Stimulated activated effector memory CD8-positive, alpha-beta T cell treated with anti-CD3 and anti-CD28 coated beads, Interleukin-12 subunit alpha, Interleukin-12 subunit beta, amount 100 ng/mL, for 72 hours (primary cell): ENCODE measurements around the gene TMX3.
A peak's percentile ranks its signal among the peaks of the same experiment; 100 is the strongest.

Experiments used
- ATAC-seq: fragments of 150-1000 bp; cut with Tn5 transposase; 2 replicates; pipeline ENCODE4 v1.10.0; 2021
- DNase-seq, 2 donors: peaks; one replicate each; pipeline ENCODE4 v3.0.0; 2021 to 2022; ENCODE audit warnings: low spot score in 2 of 2
- H3K27ac Mint-ChIP-seq: one replicate; pipeline ENCODE4 v1.8.0; 2022; ENCODE audit warnings: mild to moderate bottlenecking, mixed read lengths
- H3K36me3 Mint-ChIP-seq: one replicate; pipeline ENCODE4 v1.8.0; 2022; ENCODE audit warnings: mild to moderate bottlenecking, mixed read lengths
- H3K4me1 Mint-ChIP-seq: one replicate; pipeline ENCODE4 v1.8.0; 2022; ENCODE audit warnings: mixed read lengths
- H3K4me3 Mint-ChIP-seq: one replicate; pipeline ENCODE4 v1.8.0; 2022; ENCODE audit warnings: mild to moderate bottlenecking, mixed read lengths
- H3K9me3 Mint-ChIP-seq: one replicate; pipeline ENCODE4 v1.8.0; 2022; ENCODE audit warnings: mixed read lengths

The TMX3 gene, protein sequence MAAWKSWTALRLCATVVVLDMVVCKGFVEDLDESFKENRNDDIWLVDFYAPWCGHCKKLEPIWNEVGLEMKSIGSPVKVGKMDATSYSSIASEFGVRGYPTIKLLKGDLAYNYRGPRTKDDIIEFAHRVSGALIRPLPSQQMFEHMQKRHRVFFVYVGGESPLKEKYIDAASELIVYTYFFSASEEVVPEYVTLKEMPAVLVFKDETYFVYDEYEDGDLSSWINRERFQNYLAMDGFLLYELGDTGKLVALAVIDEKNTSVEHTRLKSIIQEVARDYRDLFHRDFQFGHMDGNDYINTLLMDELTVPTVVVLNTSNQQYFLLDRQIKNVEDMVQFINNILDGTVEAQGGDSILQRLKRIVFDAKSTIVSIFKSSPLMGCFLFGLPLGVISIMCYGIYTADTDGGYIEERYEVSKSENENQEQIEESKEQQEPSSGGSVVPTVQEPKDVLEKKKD

DNA sequence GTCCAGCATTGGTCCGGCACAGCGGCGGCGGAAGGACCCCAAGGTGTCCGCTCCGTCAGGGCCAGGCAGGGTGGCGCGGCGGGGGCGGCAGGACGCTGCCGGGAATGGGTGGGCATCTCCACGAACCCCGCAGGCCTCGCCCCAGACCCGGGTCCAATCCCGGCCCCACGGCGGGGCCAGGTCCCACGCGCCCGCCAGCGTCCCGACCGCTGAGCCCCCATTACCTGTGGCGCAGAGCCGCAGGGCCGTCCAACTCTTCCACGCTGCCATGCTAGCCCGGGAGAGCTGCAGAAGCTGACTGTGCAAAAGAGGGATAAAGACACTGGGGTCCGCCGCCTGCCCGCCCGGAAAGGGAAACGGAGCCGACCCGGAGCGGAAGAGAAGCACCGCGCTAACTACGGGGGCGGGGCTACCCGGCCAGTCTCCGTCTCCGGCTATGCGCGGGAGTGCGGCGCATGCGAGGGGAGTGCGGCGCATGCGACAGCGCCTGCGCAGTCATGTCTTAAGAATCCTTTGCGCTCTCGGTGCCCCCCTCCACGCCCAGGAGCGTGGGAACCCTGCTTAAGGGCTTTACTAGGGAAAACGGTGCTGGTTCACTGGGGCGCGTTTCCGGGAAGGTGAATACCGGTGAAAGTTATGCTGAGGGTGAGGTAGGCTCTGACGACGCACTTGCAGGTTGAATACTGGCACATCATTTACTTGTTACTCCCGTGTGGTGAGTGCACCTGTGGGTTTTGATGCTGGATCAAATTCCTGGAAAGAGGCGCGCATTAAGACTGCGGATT lies at the start of gene TMX3:
TSS of gene TMX3 (minus strand) at position 397 of the 785 bp plus-strand sequence. CDS start at position 270, 127 bp downstream.
- Mint-ChIP-seq H3K4me1 (peaks cover 8% of the 10 kb centered on the region), H3K4me3 (peak within 1 kb of the TSS; percentile 85), H3K27ac (peak within 1 kb of the TSS; percentile 68), H3K9me3 (no peaks in the 10 kb centered on the region), H3K36me3 (peaks cover 49% of the 10 kb centered on the region)
- DNase-seq (peak; percentile 83 to 94), ATAC-seq (peak; percentile 98)

DNA sequence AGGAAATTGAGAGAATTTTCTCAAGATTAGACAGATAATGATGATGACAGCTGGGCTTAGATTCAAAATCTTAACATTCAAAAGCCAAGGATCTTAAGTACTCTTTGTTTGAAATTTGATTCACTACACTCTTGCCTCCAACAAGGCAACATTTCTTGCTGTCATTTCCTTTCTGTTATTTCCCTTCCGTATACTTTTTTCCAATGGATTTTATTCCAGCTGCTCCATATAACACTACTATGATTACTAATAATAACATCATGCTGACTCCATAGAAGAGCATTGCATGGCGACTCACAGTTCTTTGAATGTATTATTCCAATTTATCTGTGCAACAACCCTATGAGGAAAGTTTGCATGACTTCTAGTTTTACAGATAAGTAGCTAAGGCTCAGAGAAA lies 49.1 kb upstream of the TMX3 start:
- Mint-ChIP-seq H3K4me1 (no peaks in the 10 kb centered on the region), H3K9me3 (peaks cover 4% of the 10 kb centered on the region), H3K4me3 (no peak overlapping the region), H3K27ac (no peak overlapping the region), H3K36me3 (no peaks in the 10 kb centered on the region)
- no peak for DNase-seq
- no peak for ATAC-seq

DNA sequence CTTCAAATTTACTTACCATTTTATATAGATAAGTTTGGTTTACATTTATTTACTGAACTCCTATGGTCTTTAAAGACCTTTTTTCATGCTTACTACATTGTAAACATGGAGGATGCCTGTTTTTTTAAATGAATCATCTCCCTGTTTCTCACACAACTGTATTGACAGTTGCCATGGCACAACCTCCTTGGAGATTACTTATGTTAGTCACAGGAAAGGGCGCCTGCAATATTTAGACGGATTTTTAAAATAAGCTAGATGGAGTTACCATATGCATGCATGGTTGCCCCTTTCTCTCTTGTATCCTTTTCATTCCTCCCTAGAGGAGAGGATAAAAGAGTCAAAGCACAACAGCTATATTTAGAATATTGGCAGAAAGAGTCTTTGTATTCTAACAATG lies 48.2 kb upstream of the TMX3 start:
- H3K9me3 Mint-ChIP-seq, result peaks cover 5% of the 10 kb centered on the region
- H3K36me3 Mint-ChIP-seq, result no peaks in the 10 kb centered on the region
- H3K4me3 Mint-ChIP-seq, result no peak overlapping the region
- DNase-seq (no peak), ATAC-seq (no peak)
- H3K27ac Mint-ChIP-seq, result no peak overlapping the region
- H3K4me1 Mint-ChIP-seq, result no peaks in the 10 kb centered on the region

DNA sequence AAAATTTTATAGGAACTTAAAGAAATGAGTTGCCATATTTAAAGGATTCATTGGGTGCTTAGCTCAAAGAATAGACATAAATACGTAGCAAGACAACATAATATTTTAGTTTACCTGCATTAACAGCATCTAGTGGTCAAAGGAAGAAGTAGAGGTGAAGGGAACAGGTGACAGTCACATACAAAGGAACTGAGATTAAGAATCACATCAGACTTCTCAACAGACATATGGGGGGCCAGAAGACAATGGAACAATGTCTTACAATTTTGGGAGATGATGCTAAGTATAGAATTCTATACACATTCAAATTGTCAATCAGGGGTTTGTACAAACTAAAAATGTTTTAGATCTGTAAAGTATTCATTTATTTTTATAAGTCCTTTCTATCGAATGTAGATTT lies 44.4 kb upstream of the TMX3 start:
- no peak overlapping the region for H3K27ac Mint-ChIP-seq
- no peaks in the 10 kb centered on the region for H3K4me1 Mint-ChIP-seq
- peaks cover 5% of the 10 kb centered on the region for H3K9me3 Mint-ChIP-seq
- ATAC-seq, result no peak
- H3K4me3 Mint-ChIP-seq, result no peak overlapping the region
- no peak for DNase-seq
- H3K36me3 Mint-ChIP-seq, result no peaks in the 10 kb centered on the region

DNA sequence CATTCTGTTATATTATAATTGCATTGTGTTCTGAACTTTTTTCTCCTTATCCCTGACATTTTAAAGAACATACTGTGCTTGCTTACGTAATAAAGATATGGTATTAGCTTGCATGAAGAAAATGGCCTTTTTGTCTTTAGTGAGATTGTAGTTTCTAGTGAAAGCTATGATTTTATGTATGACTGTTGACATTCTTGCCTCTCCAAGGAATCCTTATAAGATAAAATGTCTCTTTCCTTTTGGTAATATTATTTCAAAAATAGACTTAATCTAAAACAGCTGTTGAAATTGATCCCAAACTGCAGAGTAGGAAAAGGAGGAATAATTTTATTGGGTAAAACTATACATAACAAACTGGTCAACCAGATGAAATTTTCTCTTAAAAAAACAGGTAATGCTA lies 42.2 kb upstream of the TMX3 start:
- ATAC-seq (no peak), DNase-seq (no peak)
- no peaks in the 10 kb centered on the region for H3K4me1 Mint-ChIP-seq
- no peaks in the 10 kb centered on the region for H3K36me3 Mint-ChIP-seq
- H3K4me3 Mint-ChIP-seq, result no peak overlapping the region
- peaks cover 5% of the 10 kb centered on the region for H3K9me3 Mint-ChIP-seq
- H3K27ac Mint-ChIP-seq, result no peak overlapping the region

DNA sequence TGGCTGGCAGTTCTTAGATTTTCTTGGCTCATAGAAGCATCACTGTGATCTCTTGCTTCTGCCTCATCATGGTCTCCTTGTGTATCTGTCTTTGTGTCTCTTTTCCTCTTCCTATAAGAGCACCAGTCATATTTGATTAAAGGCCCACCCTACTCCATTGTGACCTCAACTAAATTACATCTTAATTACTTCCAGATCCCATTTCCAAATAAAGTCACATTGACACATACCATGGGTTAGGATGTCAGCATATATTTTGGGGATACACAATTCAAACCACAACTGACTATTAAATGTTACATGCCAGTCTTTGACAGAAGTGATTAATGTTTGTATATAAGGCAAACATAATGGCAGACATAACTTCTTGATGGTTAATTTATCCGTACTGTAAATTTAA lies 27.3 kb upstream of the TMX3 start:
- no peaks in the 10 kb centered on the region for H3K36me3 Mint-ChIP-seq
- no peak for ATAC-seq
- no peak for DNase-seq
- H3K9me3 Mint-ChIP-seq, result no peaks in the 10 kb centered on the region
- H3K27ac Mint-ChIP-seq, result no peak overlapping the region
- H3K4me3 Mint-ChIP-seq, result no peak overlapping the region
- no peaks in the 10 kb centered on the region for H3K4me1 Mint-ChIP-seq

DNA sequence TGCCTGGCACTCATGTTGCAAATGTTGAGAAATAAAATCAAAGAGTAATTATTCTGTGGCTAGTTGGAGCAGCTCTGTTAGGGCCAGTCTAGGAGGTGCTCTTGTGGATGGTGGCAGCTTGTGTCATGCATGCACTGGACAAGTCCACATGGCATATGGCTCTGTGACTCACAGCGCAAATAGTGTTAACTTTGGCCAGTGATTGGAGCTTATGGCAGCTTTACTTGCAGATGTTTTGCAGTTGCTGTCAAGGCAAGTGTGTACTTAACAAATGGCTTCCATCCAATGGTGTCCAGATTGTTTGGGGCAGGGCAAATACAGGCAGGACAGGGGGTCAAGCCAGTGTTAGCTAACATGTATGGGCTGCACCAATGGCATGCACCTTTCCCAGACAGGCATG lies 26.1 kb upstream of the TMX3 start:
- Mint-ChIP-seq H3K4me3 (no peak overlapping the region), H3K36me3 (no peaks in the 10 kb centered on the region), H3K27ac (no peak overlapping the region), H3K9me3 (no peaks in the 10 kb centered on the region), H3K4me1 (no peaks in the 10 kb centered on the region)
- DNase-seq, result no peak
- no peak for ATAC-seq

DNA sequence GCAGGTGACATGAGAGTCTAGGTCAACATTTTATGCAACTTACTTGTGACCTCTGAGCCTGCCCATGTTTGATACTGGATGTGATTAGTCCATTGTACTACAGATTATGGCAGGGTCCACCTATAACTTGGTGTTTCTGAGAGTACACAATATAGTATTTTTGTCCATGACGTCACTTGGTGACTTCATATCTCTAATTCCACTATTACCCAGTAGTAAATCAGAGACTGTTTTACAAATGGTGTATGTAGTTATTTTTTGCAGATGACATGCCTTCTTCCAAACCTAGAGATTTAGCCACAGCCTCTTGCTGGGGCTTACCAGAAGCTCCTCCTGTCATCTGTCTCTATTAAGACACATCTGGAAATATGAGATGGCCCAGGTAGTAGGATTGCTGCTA lies 24.6 kb upstream of the TMX3 start:
- no peak overlapping the region for H3K4me3 Mint-ChIP-seq
- H3K36me3 Mint-ChIP-seq, result no peaks in the 10 kb centered on the region
- ATAC-seq (no peak), DNase-seq (no peak)
- H3K4me1 Mint-ChIP-seq, result no peaks in the 10 kb centered on the region
- H3K27ac Mint-ChIP-seq, result no peak overlapping the region
- H3K9me3 Mint-ChIP-seq, result no peaks in the 10 kb centered on the region

DNA sequence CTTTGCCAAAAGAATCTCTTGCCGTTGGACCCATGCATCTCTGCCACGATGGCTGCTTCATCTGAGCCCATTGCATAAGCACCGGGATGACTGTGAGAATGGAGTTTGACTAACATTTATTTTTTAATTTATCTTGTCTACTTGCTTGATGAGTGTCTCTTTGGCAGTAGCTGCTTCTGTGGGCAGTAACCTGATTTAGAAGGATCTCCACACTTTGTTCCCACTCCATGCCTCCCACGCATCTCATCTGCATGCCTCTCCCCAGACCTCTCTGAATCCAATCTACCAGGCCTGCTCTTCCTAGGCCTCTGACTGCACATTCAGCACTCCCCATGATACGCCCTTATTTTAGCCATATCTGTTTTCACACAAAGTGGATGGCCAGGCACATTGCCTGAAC lies 23.7 kb upstream of the TMX3 start:
- Mint-ChIP-seq H3K36me3 (no peaks in the 10 kb centered on the region), H3K4me3 (no peak overlapping the region), H3K9me3 (no peaks in the 10 kb centered on the region), H3K4me1 (peaks cover 6% of the 10 kb centered on the region), H3K27ac (no peak overlapping the region)
- no peak for ATAC-seq
- no peak for DNase-seq

DNA sequence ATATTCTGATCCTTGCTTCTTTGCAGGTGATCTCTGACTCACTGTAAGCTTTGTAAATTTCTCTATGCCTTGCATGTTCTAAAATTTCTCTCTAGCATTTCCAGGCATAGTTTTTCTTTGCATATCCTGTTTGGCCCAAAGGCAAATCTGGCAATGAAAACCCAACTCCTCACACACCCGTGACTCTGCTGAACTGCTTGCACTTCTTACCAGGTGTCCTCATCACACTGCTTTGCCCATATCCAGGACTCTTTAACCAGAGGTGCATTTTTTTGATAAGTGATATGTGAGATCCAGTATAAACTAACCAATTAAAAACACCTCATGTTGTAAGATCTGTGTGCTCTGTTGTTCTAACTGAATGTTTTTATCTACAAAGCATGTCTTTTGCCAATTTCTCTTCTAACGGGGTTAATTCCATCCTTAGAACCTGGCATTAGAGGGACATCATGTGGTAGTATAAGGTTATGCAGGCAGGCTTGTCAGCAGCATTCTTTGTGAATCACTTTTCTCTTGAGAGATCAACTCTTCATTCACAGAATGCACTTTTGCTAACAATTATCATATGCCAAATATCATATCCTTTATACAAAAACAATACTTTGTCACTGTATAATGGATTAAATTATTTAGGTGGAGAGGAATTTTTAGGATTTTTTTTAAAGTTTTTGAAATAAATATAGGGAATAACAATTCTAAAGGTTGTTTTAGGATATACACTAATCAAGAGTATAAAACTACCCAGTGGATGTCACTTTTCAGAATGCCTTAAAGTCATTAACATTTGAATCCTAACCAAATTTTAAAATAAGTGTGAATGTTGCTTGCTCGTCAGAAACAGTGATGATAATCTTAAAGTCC lies 20.8 kb upstream of the TMX3 start:
- no peaks in the 10 kb centered on the region for H3K36me3 Mint-ChIP-seq
- ATAC-seq (peak; percentile 63), DNase-seq (no peak)
- H3K4me1 Mint-ChIP-seq, result peaks cover 6% of the 10 kb centered on the region
- no peak overlapping the region for H3K27ac Mint-ChIP-seq
- no peak overlapping the region for H3K4me3 Mint-ChIP-seq
- H3K9me3 Mint-ChIP-seq, result no peaks in the 10 kb centered on the region

DNA sequence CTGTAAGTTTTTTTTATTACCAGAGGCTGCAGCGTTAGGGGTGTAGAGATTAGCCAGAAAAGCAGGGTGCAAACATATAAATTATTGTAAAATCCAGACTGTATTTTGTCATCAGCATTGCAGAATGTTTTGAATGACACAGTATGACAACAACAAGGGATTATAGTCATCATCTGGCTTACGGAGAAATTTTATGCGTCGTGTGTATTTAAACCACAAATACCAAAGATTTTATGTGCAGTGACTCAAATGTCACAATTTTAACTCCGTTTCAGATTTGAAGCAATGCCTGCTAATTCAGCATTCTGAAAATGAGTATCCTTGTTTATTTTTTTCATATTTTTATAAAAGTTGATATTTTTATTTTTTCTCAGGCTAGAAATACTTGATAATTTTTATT lies 19.4 kb upstream of the TMX3 start:
- Mint-ChIP-seq H3K36me3 (no peaks in the 10 kb centered on the region), H3K4me3 (no peak overlapping the region), H3K4me1 (peaks cover 6% of the 10 kb centered on the region), H3K9me3 (no peaks in the 10 kb centered on the region), H3K27ac (no peak overlapping the region)
- DNase-seq (no peak), ATAC-seq (peak; percentile 82)

DNA sequence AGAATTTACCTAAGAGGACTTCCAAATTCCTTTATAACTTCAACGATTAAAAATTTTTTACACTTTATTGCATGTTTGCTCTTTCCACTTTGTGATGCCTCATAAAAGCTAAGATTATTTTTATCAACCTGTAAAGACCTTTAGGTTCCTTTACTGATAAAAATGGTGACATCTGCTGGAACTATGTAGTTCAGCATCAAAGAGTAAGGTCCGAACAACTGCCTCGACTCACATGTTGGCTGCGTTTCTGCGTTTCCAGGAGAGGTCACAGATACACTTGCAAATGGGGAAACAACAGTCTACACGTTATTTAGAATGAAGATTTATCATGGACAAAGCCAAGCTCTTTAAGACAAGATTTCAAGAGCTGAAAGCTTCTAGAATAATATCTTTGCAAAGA lies 18.8 kb upstream of the TMX3 start:
- ATAC-seq (no peak), DNase-seq (no peak)
- no peak overlapping the region for H3K4me3 Mint-ChIP-seq
- H3K4me1 Mint-ChIP-seq, result peaks cover 6% of the 10 kb centered on the region
- H3K36me3 Mint-ChIP-seq, result no peaks in the 10 kb centered on the region
- H3K9me3 Mint-ChIP-seq, result no peaks in the 10 kb centered on the region
- no peak overlapping the region for H3K27ac Mint-ChIP-seq

DNA sequence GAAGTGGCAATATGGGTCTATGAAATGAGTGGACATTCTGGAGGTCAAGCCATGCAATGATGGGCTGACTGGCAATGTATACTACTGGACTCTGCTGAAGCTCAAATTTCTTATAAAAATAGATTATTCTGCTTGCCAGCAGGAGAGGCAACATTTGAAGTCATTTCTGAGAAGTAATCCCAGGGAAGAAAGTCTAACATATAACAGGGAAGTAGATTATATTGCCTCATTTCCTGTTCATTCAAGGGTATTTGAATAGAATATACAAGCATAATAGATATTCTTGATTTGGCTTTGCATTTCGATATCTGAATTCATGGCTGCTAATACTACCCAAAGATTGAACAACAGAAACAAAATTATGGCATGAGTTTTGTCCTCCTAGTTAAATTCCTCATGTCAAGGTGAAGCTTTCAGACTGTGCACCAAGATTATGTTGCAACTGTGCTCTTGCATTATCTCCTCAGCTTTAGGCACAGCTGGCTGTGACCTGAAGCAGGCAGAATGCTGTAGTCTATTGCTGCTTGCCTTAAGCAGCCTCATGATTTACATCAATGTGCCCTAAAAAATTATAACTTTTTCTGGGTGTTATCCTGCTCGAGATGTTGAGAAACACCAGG lies 13.3 kb upstream of the TMX3 start:
- H3K9me3 Mint-ChIP-seq, result no peaks in the 10 kb centered on the region
- no peak for ATAC-seq
- no peak for DNase-seq
- no peaks in the 10 kb centered on the region for H3K36me3 Mint-ChIP-seq
- H3K27ac Mint-ChIP-seq, result no peak overlapping the region
- H3K4me3 Mint-ChIP-seq, result no peak overlapping the region
- no peaks in the 10 kb centered on the region for H3K4me1 Mint-ChIP-seq

DNA sequence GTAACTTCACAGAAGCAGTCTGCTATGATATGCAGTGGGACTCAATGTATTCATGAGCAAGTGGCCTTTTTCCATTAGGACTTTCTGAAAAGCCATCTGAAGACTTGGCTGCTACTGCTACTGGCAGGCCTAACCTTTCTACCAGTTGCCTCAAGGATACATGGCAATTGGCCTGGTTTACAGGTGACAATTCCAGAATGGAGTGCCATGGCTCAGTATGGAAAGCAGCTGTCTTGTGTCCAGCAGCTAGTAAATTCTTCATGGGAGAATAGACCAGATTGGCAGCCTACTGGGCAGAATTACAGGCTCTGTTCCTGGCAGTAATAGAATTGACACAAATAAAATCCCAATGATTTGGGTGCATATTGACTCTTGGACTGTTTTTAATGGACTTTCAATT lies 12.6 kb upstream of the TMX3 start:
- no peak overlapping the region for H3K4me3 Mint-ChIP-seq
- H3K4me1 Mint-ChIP-seq, result no peaks in the 10 kb centered on the region
- H3K27ac Mint-ChIP-seq, result no peak overlapping the region

DNA sequence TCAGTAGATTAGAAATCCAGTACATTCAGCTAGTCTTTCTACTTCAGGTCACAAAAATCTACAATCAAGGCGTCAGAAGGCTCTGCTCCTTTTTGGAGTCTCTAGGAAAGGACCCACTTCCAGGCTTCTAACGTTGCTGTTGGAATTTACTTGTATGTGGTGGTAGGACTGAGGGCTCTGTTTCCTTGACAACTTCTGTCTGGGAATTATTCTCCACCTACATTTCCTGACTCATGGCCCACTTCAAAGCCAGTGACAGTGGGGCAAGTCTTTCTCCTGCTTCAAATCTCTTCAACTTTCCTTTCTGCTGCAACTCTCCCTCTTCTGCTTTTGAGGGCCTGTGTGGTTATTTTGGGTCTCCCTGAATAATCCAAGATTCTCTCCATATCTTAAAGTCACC lies 10.4 kb upstream of the TMX3 start:
- H3K9me3 Mint-ChIP-seq, result no peaks in the 10 kb centered on the region
- H3K4me1 Mint-ChIP-seq, result peaks cover 16% of the 10 kb centered on the region
- H3K36me3 Mint-ChIP-seq, result no peaks in the 10 kb centered on the region
- no peak overlapping the region for H3K4me3 Mint-ChIP-seq
- no peak for DNase-seq
- no peak for ATAC-seq
- no peak overlapping the region for H3K27ac Mint-ChIP-seq

More for the DNA sequence above, 12.6 kb upstream of the TMX3 start:
- DNase-seq, result no peak
- H3K9me3 Mint-ChIP-seq, result no peaks in the 10 kb centered on the region
- ATAC-seq, result no peak
- H3K36me3 Mint-ChIP-seq, result no peaks in the 10 kb centered on the region
